WTC11 (cell line): Measurements from ENCODE around the gene SNTN.

Source experiments
- CBFB ChIP-seq: sonication (generic); formaldehyde crosslinking; IDR thresholded peaks from 2 replicates; pipeline ENCODE4 v1.8.1; 2022; ENCODE audit warnings: mild to moderate bottlenecking, low read depth, missing genetic modification reagents
- ESRRA ChIP-seq: sonication (generic); formaldehyde crosslinking; IDR thresholded peaks from 2 replicates; pipeline ENCODE4 v1.8.1; 2022; ENCODE audit warnings: mild to moderate bottlenecking, missing genetic modification reagents, borderline replicate concordance
- NR3C1 ChIP-seq: sonication (generic); formaldehyde crosslinking; conservative IDR thresholded peaks from 2 replicates; pipeline ENCODE4 v1.8.1; 2023; ENCODE audit warnings: low read depth, mild to moderate bottlenecking, missing genetic modification reagents
- ZNF232 ChIP-seq: sonication (generic); formaldehyde crosslinking; IDR thresholded peaks from 2 replicates; pipeline ENCODE4 v1.8.0; 2022; ENCODE audit warnings: mild to moderate bottlenecking, missing genetic modification reagents
- TF ChIP-seq, protein P1 (sequence below): fragments of 200-600 bp; IDR thresholded peaks from 2 replicates; pipeline ENCODE4 v1.8.0; 2022; ENCODE audit warnings: antibody characterized with exemption
- TF ChIP-seq, protein P2 (sequence below): sonication (generic); formaldehyde crosslinking; IDR thresholded peaks from 2 replicates; pipeline ENCODE4 v1.8.0; 2022; ENCODE audit warnings: missing genetic modification reagents

DNA sequence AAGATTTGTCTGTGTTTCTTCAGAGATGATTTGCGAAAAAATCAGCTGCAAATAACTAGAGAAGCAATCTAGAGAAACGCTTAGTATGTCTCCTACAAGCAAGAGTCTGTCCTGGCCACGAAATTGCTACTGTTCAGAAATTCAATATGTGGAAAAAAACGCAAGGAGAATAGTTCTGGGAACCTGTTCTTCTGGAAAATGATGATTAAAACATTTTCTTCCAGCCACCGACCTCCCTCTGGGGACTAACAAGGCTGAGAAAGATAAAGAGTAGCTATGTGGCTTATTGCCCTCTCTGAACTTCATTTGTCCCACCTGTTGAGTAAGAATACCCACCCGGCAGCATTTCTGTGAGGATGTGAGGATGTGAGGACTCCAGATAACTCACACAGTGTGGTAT, 31.6 kb downstream of the SNTN start:
- TF ChIP-seq ESRRA (CRISPR knock-in tag) (no peak), CBFB (CRISPR knock-in tag) (no peak), ZNF232 (CRISPR knock-in tag) (no peak), NR3C1 (no peak)
- TF ChIP-seq, protein P1, sequence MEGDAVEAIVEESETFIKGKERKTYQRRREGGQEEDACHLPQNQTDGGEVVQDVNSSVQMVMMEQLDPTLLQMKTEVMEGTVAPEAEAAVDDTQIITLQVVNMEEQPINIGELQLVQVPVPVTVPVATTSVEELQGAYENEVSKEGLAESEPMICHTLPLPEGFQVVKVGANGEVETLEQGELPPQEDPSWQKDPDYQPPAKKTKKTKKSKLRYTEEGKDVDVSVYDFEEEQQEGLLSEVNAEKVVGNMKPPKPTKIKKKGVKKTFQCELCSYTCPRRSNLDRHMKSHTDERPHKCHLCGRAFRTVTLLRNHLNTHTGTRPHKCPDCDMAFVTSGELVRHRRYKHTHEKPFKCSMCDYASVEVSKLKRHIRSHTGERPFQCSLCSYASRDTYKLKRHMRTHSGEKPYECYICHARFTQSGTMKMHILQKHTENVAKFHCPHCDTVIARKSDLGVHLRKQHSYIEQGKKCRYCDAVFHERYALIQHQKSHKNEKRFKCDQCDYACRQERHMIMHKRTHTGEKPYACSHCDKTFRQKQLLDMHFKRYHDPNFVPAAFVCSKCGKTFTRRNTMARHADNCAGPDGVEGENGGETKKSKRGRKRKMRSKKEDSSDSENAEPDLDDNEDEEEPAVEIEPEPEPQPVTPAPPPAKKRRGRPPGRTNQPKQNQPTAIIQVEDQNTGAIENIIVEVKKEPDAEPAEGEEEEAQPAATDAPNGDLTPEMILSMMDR: no peak
- TF ChIP-seq, protein P2, sequence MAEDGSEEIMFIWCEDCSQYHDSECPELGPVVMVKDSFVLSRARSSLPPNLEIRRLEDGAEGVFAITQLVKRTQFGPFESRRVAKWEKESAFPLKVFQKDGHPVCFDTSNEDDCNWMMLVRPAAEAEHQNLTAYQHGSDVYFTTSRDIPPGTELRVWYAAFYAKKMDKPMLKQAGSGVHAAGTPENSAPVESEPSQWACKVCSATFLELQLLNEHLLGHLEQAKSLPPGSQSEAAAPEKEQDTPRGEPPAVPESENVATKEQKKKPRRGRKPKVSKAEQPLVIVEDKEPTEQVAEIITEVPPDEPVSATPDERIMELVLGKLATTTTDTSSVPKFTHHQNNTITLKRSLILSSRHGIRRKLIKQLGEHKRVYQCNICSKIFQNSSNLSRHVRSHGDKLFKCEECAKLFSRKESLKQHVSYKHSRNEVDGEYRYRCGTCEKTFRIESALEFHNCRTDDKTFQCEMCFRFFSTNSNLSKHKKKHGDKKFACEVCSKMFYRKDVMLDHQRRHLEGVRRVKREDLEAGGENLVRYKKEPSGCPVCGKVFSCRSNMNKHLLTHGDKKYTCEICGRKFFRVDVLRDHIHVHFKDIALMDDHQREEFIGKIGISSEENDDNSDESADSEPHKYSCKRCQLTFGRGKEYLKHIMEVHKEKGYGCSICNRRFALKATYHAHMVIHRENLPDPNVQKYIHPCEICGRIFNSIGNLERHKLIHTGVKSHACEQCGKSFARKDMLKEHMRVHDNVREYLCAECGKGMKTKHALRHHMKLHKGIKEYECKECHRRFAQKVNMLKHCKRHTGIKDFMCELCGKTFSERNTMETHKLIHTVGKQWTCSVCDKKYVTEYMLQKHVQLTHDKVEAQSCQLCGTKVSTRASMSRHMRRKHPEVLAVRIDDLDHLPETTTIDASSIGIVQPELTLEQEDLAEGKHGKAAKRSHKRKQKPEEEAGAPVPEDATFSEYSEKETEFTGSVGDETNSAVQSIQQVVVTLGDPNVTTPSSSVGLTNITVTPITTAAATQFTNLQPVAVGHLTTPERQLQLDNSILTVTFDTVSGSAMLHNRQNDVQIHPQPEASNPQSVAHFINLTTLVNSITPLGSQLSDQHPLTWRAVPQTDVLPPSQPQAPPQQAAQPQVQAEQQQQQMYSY: no peak
